ENCODE data around the gene STOX2. TPM values are rescaled to one million over a fixed set of nuclear protein-coding genes. Genes with fewer than 3 reads are reported as not detected.

Gene STOX2
- total and polyA plus RNA-seq, 2 of the 8 experiments (the other 6 are each of a cell fraction or from before 2014, with no cell fraction given): 5.5 to 20.0 TPM

GRCh38 chr4:183936574-183937345, 31.7 kb downstream of the STOX2 start (continued):
- TF ChIP-seq GABPA (IDR thresholded peaks at IDR 0.05; ENCODE audit: borderline replicate concordance, insufficient read depth, low read length) (no peak), POLR2A (IDR thresholded peaks at IDR 0.05; ENCODE audit: control extremely low read depth in 1 of 2, low read depth in 2 of 2, low read length in 2 of 2) (no peak), RXRA (IDR thresholded peaks at IDR 0.05; ENCODE audit: insufficient read depth, low read depth, low read length) (no peak), ASH2L (IDR thresholded peaks at IDR 0.05; ENCODE audit: low read length) (no peak), E2F6 (IDR thresholded peaks at IDR 0.05) (no peak), RAD21 (IDR thresholded peaks at IDR 0.05 in 1 of 2, conservative IDR thresholded peaks at IDR 0.05 in 1 of 2; ENCODE audit: low read depth in 2 of 2, low read length in 2 of 2) (no peak)
